ENCODE data around the gene KRTAP9-3.

GRCh38 chr17:41226051-41226450 lies 6.2 kb upstream of the KRTAP9-3 start:
- TF ChIP-seq EP300 (IDR thresholded peaks at IDR 0.05; ENCODE audit: borderline replicate concordance) (no peak), MAX (IDR thresholded peaks at IDR 0.05) (no peak), TCF12 (IDR thresholded peaks at IDR 0.05; ENCODE audit: low read depth) (no peak), CREB1 (IDR thresholded peaks at IDR 0.05; ENCODE audit: low read depth) (no peak), FOXM1 (IDR thresholded peaks at IDR 0.05; ENCODE audit: borderline replicate concordance, low read depth) (no peak), TEAD4 (IDR thresholded peaks at IDR 0.05) (no peak), USF1 (IDR thresholded peaks at IDR 0.05) (no peak), CEBPB (IDR thresholded peaks at IDR 0.05) (no peak), RAD21 (IDR thresholded peaks at IDR 0.05; ENCODE audit: low read depth) (no peak), YY1 (IDR thresholded peaks at IDR 0.05; ENCODE audit: low read depth) (no peak), NFIC (IDR thresholded peaks at IDR 0.05) (no peak)

Data from Ishikawa (cell line).